ENCODE measurements around the gene SCNN1A. TPM values are rescaled to one million over a fixed set of nuclear protein-coding genes. Genes with fewer than 3 reads are reported as not detected.

SCNN1A gene
- total and polyA plus RNA-seq, 2 of the 13 experiments (the other 11 are each of a cell fraction or from before 2014, with no cell fraction given) = 1.5 to 14.6 TPM

DNA sequence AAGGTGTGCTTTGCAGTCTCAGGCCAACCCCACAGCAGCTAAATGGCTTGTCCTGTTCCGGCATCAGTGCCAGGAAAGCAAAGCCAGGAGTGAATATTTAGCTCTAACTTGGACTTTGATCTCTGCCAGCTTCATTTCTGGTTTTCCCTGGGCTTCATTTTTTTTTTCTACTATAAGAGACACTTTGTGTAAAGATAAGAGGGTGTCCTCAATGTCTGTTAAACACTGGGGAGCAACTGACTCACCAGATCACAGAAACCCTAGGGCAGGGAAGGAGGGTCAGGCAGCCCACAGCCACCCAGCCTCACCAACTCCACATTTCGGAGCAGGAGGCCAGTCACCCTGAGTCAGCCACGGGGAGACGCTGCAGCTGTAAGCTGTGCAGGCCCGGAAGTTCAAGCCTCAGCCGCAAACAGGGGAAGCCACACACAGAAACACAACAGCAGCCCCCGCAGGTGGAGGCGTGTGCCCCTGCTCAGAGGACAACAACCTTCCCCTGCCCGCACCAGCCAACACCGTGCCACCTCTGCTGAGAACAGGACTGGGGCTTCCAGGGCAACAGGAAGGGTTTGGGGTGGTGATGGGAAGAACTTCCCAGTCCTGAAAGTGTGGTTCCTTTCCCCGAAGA lies 39.8 kb downstream of the SCNN1A start (continued):
- no peak for TF ChIP-seq ZNF34 (CRISPR knock-in tag; IDR thresholded peaks at IDR 0.05; ENCODE audit: borderline replicate concordance)
- no peak for TF ChIP-seq ZFP41 (CRISPR knock-in tag; IDR thresholded peaks at IDR 0.05; ENCODE audit: borderline replicate concordance)
- TF ChIP-seq, protein P1, sequence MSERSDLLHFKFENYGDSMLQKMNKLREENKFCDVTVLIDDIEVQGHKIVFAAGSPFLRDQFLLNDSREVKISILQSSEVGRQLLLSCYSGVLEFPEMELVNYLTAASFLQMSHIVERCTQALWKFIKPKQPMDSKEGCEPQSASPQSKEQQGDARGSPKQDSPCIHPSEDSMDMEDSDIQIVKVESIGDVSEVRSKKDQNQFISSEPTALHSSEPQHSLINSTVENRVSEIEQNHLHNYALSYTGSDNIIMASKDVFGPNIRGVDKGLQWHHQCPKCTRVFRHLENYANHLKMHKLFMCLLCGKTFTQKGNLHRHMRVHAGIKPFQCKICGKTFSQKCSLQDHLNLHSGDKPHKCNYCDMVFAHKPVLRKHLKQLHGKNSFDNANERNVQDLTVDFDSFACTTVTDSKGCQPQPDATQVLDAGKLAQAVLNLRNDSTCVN (CRISPR knock-in tag; IDR thresholded peaks at IDR 0.05; ENCODE audit: borderline replicate concordance) = no peak
- TF ChIP-seq, protein P2, sequence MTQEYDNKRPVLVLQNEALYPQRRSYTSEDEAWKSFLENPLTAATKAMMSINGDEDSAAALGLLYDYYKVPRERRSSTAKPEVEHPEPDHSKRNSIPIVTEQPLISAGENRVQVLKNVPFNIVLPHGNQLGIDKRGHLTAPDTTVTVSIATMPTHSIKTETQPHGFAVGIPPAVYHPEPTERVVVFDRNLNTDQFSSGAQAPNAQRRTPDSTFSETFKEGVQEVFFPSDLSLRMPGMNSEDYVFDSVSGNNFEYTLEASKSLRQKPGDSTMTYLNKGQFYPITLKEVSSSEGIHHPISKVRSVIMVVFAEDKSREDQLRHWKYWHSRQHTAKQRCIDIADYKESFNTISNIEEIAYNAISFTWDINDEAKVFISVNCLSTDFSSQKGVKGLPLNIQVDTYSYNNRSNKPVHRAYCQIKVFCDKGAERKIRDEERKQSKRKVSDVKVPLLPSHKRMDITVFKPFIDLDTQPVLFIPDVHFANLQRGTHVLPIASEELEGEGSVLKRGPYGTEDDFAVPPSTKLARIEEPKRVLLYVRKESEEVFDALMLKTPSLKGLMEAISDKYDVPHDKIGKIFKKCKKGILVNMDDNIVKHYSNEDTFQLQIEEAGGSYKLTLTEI (CRISPR knock-in tag; conservative IDR thresholded peaks at IDR 0.05) = no peak
- no peak for TF ChIP-seq ZNF546 (CRISPR knock-in tag; conservative IDR thresholded peaks at IDR 0.05)
- TF ChIP-seq, protein P3, sequence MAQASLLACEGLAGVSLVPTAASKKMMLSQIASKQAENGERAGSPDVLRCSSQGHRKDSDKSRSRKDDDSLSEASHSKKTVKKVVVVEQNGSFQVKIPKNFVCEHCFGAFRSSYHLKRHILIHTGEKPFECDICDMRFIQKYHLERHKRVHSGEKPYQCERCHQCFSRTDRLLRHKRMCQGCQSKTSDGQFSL (CRISPR knock-in tag; IDR thresholded peaks at IDR 0.05) = no peak
- no peak for TF ChIP-seq HNRNPUL1 (IDR thresholded peaks at IDR 0.05; ENCODE audit: low read depth, low read length)
- TF ChIP-seq, protein P4, sequence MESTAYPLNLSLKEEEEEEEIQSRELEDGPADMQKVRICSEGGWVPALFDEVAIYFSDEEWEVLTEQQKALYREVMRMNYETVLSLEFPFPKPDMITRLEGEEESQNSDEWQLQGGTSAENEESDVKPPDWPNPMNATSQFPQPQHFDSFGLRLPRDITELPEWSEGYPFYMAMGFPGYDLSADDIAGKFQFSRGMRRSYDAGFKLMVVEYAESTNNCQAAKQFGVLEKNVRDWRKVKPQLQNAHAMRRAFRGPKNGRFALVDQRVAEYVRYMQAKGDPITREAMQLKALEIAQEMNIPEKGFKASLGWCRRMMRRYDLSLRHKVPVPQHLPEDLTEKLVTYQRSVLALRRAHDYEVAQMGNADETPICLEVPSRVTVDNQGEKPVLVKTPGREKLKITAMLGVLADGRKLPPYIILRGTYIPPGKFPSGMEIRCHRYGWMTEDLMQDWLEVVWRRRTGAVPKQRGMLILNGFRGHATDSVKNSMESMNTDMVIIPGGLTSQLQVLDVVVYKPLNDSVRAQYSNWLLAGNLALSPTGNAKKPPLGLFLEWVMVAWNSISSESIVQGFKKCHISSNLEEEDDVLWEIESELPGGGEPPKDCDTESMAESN (CRISPR knock-in tag; conservative IDR thresholded peaks at IDR 0.05) = 0 out of 2 replicates have a peak, but pooled peaks have one; percentile 52
- no peak for TF ChIP-seq ZFP36 (IDR thresholded peaks at IDR 0.05; ENCODE audit: borderline replicate concordance, low read depth, low read length, partially characterized antibody)
- peak; percentile 72; the same call in 1 of the 2 replicates for TF ChIP-seq ARNT2 (CRISPR knock-in tag; IDR thresholded peaks at IDR 0.05; ENCODE audit: low read depth)
- TF ChIP-seq, protein P5, sequence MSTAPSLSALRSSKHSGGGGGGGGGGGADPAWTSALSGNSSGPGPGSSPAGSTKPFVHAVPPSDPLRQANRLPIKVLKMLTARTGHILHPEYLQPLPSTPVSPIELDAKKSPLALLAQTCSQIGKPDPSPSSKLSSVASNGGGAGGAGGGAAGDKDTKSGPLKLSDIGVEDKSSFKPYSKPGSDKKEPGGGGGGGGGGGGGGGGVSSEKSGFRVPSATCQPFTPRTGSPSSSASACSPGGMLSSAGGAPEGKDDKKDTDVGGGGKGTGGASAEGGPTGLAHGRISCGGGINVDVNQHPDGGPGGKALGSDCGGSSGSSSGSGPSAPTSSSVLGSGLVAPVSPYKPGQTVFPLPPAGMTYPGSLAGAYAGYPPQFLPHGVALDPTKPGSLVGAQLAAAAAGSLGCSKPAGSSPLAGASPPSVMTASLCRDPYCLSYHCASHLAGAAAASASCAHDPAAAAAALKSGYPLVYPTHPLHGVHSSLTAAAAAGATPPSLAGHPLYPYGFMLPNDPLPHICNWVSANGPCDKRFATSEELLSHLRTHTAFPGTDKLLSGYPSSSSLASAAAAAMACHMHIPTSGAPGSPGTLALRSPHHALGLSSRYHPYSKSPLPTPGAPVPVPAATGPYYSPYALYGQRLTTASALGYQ (CRISPR knock-in tag; IDR thresholded peaks at IDR 0.05) = no peak
- TF ChIP-seq PCBP1 (IDR thresholded peaks at IDR 0.05; ENCODE audit: borderline replicate concordance, low read depth, low read length) = no peak
- no peak for TF ChIP-seq ZNF44 (CRISPR knock-in tag; IDR thresholded peaks at IDR 0.05)
- no peak for TF ChIP-seq FOXA1 (IDR thresholded peaks at IDR 0.05)
- TF ChIP-seq FOXA1 (CRISPR knock-in tag; IDR thresholded peaks at IDR 0.05) = no peak; the same call in 1 of the 2 replicates
- TF ChIP-seq, protein P6, sequence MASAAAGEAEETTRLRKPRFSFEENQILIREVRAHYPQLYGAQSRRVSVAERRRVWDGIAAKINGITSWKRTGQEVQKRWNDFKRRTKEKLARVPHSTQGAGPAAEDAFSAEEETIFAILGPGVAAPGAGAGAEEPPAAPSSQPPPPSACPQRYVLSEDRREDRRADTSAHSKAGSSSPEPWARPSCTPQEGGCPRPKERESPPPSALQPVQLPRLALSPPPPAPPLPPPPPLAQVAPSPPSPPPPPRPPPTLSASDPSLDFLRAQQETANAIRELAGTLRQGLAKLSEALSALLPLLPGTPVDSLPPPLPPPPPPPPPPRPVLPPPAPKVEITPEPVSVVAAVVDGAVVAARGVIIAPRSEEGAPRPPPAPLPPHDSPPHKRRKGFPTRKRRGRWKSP (CRISPR knock-in tag; IDR thresholded peaks at IDR 0.05) = 0 out of 2 replicates have a peak, but pooled peaks have one; percentile 17
- TF ChIP-seq, protein P7, sequence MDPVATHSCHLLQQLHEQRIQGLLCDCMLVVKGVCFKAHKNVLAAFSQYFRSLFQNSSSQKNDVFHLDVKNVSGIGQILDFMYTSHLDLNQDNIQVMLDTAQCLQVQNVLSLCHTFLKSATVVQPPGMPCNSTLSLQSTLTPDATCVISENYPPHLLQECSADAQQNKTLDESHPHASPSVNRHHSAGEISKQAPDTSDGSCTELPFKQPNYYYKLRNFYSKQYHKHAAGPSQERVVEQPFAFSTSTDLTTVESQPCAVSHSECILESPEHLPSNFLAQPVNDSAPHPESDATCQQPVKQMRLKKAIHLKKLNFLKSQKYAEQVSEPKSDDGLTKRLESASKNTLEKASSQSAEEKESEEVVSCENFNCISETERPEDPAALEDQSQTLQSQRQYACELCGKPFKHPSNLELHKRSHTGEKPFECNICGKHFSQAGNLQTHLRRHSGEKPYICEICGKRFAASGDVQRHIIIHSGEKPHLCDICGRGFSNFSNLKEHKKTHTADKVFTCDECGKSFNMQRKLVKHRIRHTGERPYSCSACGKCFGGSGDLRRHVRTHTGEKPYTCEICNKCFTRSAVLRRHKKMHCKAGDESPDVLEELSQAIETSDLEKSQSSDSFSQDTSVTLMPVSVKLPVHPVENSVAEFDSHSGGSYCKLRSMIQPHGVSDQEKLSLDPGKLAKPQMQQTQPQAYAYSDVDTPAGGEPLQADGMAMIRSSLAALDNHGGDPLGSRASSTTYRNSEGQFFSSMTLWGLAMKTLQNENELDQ (CRISPR knock-in tag; IDR thresholded peaks at IDR 0.05; ENCODE audit: borderline replicate concordance) = no peak

Data from HepG2 (cell line).